ENCODE results near the gene WWTR1.
A peak's percentile ranks its signal among the peaks of the same experiment; 100 is the strongest.

WWTR1 gene

DNA sequence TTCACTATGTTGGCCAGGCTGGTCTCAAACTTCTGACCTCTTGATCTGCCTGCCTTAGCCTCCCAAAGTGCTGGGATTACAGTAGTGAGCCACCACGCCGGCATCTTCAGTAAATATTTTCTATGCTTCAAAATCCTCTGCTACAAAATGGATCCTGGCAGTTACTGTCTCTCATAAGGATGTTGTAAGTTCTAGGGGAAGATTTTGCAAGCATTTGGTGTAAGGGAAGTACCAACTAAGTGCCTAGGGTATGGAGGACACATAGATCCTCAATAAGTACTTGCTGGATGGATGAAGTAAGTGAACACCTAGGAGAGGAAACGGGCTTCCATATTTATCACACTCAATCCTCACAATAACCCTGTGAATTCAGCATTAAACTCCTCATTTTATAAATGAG lies 176.8 kb downstream of the WWTR1 start:
- no peak for TF ChIP-seq POLR2AphosphoS5 (IDR thresholded peaks at IDR 0.05; ENCODE audit: low read depth, low read length)
- TF ChIP-seq TAF1 (IDR thresholded peaks at IDR 0.05; ENCODE audit: borderline replicate concordance, low read depth, low read length) = no peak
- TF ChIP-seq POLR2A (IDR thresholded peaks at IDR 0.05; ENCODE audit: low read depth, low read length) = no peak
- FAIRE-seq (no peak), DNase-seq (ENCODE audit: insufficient read length) (no peak)

DNA sequence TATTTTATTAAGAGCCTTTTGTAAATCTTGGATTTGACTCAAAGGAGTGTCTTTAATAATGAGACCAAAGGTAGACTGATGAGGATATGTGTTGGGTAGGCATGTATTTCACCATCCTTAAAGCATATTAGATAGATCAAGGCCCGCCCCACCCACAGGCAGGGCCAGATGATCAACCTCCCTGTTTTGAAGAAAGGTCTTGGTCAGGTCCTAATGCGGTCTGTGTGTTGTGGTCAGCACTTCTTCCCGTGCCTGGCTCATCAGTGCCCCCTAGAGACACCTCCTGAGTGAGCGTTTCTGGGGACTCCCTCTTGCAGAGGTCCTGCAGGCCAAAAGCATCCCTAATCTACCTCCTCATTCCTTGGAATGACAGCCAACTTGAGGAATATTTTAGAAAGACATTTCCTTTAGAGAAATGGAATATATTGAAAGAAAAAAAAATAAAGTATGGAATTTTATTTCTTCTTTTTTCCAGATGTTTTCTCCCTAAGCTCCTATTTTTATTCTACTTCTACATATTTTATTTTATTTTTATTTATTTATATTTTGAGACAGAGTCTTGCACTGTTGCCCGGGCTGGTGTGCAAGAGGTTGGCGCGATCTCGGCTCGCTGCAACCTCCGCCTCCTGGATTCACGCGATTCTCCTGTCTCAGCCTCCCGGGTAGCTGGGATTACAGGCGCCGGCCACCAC lies 177.4 kb downstream of the WWTR1 start:
- DNase-seq (ENCODE audit: insufficient read length) = peak; percentile 36
- TF ChIP-seq POLR2A (IDR thresholded peaks at IDR 0.05; ENCODE audit: low read depth, low read length) (no peak), POLR2AphosphoS5 (IDR thresholded peaks at IDR 0.05; ENCODE audit: low read depth, low read length) (no peak), TAF1 (IDR thresholded peaks at IDR 0.05; ENCODE audit: borderline replicate concordance, low read depth, low read length) (no peak)
- FAIRE-seq = peak; percentile 65

DNA sequence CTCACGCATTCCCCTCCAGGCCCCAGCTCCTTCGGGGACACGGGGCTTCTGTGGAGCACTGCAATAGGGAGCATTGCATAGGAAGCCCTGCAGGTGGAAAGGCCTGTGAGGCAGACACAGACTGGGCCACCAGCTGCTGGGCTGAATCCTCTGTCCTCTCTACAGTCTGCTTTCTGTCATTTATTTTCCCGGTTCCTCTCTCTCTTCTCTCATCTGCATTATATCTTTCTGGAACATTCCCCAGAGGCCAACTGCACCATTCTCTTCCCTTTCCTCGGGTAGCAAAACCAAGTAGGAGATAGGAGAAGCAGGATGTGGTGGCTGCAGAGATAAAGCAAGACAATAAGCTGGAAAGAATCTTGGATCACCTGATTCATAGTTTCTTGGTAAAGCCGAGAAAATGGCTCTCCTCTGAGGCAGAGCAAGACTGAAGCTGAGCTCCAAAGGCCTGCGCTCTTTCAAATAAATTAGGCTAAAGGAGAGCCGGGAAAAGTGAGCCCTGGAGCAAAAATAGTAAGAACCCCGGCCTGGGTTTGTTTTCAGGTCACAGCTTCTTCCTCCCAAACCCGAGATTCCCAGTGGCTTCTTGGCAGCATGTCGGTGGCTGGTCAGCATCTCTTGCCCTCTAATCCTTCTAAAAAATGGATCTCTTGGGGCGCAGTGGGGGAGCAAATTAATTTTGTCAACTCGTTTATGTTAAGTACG lies 178.1 kb downstream of the WWTR1 start:
- FAIRE-seq (no peak), DNase-seq (ENCODE audit: insufficient read length) (no peak)
- TF ChIP-seq TAF1 (IDR thresholded peaks at IDR 0.05; ENCODE audit: borderline replicate concordance, low read depth, low read length) (no peak), POLR2AphosphoS5 (IDR thresholded peaks at IDR 0.05; ENCODE audit: low read depth, low read length) (no peak), POLR2A (IDR thresholded peaks at IDR 0.05; ENCODE audit: low read depth, low read length) (no peak)

DNA sequence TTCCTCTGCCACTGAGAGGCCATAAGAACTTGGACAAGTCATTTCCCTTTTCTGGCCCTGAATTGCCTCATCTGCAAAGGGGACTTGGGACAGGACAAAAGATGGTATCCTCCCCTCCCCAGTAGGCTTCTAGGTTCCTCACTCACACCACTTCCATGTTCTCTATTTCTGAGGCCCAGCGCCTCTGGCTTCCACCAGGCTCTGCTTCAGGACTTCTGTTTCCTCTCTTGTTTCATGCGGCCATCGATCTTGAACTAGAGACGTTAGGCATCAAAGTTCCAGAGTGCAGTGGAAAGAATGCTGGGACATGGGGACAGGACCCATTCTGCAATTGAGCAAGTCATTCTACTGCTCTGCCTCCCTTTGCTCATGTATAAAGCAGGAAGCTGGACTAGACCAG lies 181.6 kb downstream of the WWTR1 start:
- no peak for DNase-seq (ENCODE audit: insufficient read length)
- no peak for FAIRE-seq

DNA sequence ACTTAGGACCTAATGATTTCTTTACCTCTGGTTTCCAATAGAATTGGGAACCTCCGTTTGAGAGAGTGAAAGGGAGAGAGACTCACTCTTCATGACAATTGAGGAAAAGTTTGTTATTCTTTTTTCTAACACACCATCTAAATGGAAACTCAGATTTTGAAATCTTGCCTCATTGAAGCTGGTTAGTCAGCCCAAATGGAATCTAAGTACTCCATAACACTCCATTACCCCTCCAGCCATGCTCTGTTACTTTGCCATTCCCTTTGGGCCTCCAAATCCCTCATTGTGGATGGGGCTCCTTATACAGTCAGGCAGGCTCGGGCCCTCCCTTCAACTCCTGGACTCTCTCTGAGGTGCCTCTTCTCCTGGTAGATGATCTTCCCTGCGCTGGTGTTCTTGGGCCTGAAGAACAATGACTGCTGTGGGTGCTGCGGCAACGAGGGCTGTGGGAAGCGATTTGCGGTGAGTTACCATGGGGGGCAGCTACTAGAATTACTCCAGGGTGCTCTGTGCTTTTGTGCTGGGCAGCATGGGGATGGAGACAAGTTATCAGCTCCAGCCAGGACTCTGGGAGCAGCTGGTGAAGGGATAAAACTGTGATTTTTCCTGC lies 182.3 kb downstream of the WWTR1 start:
- DNase-seq (ENCODE audit: insufficient read length) (no peak), FAIRE-seq (no peak)
- no peak for TF ChIP-seq TAF1 (IDR thresholded peaks at IDR 0.05; ENCODE audit: borderline replicate concordance, low read depth, low read length)

More for the DNA sequence above, 181.6 kb downstream of the WWTR1 start:
- TF ChIP-seq TAF1 (IDR thresholded peaks at IDR 0.05; ENCODE audit: borderline replicate concordance, low read depth, low read length) (no peak), POLR2A (IDR thresholded peaks at IDR 0.05; ENCODE audit: low read depth, low read length) (no peak), POLR2AphosphoS5 (IDR thresholded peaks at IDR 0.05; ENCODE audit: low read depth, low read length) (no peak)

DNA sequence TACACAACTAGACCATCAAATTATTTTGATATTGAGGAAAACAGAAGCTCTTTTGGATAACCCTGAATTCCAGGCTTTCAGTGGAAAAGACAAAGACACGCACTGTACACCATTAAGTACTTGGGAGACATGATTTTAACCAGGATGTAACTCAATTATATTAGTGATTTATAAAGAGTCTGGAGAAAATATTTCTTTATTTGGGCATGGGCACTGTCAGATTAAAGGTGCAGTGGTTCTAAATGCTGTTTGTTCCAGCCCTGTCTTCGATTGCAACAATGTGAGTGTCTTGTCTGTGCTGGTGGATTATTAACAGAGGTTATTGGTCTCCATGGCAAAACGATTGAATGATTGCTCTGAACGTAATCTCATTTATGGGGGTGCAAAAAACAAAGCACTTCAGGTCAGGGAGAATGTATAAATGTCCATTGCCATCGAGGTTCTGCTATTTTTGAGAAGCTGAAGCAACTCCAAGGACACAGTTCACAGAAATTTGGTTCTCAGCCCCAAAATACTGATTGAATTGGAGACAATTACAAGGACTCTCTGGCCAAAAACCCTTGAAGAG lies 183.5 kb downstream of the WWTR1 start, which contains the start of gene TM4SF4:
Gene TM4SF4, plus strand, starts transcription at position 448 of the 568 bp plus-strand sequence. CDS start 181 bp downstream, outside the sequence.
- DNase-seq (ENCODE audit: insufficient read length) = no peak
- FAIRE-seq = no peak
- TF ChIP-seq POLR2AphosphoS5 (IDR thresholded peaks at IDR 0.05; ENCODE audit: low read depth, low read length) (no peak), POLR2A (IDR thresholded peaks at IDR 0.05; ENCODE audit: low read depth, low read length) (no peak), TAF1 (IDR thresholded peaks at IDR 0.05; ENCODE audit: borderline replicate concordance, low read depth, low read length) (no peak)

DNA sequence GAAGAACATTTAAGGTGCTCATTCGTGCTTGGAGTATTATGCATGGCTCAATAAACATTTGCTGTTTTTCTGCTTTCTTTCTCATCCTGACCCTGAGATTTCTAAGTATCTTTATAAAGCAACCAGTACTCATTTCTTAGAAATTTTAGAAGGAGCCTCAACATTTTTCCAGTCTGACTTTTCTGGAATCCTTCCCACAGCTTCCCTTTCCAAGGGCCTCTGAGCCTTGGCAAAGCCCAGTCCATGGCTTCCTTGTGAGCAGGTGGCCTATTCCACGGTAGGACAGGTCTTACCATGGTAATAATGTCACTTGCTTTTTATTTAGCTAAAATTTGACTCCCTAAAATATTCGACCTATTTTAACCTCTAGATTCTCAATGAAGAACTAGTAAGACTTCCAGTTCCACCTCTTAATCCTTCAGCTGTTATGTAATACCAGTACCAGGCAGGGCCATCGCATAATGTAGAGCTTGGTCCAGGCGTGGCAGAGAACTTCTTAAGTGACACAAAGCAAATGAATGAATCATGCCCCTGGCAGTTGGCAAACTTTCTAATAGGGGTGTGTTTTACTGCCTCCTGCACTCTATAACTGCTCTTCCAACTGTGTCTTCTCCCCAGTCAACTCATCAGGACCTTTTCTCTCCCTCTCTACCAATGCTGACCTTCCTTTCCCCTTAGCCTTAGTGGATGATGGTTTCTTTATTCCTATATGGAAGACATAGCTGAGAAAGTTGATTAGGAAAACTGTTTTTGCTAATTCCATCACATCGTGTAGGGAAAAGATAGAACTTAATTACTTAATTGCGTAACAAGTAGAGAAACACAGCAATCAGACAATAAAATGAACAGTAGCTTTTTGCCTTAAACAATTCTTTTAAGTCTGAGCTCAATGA lies 184.2 kb downstream of the WWTR1 start:
- TF ChIP-seq POLR2AphosphoS5 (IDR thresholded peaks at IDR 0.05; ENCODE audit: low read depth, low read length) (no peak), TAF1 (IDR thresholded peaks at IDR 0.05; ENCODE audit: borderline replicate concordance, low read depth, low read length) (no peak), POLR2A (IDR thresholded peaks at IDR 0.05; ENCODE audit: low read depth, low read length) (no peak)
- FAIRE-seq (no peak), DNase-seq (ENCODE audit: insufficient read length) (no peak)

DNA sequence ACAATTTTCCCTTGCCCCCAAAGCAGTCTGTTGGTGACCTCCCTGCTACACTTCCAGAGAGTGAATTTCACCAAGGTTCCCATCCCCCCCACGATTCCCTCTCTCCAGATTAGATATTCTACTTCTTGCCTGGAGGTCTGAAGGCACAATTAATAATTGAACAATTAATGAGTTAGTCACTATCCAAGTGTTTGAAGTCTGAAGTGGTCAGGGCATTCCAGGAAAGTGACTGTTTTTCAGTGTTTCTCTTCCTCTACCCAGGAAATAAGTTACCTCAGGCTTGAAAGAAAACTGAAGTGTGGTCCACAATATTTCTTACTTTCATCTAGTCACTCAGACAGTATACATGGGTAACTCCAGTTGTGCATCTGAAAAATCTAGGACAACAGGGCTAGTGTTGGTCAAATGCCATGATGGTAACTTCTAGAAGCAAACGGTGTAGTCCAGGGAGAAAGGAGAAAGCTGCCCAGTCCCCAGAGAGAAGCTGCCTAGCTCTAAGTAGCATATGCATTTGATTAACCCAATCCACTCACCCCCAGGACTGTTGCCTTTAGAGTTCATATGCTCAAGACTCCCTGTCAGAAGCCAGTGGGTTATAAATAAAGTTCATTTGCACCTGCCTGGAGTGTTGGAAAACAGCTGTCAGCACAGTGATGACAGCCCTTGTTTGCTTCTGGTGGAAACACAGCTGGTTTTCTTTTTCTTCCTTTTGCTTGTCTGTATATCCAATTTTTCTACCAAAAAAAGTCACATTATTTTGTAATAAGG lies 185.6 kb downstream of the WWTR1 start:
- no peak for TF ChIP-seq POLR2AphosphoS5 (IDR thresholded peaks at IDR 0.05; ENCODE audit: low read depth, low read length)
- no peak for TF ChIP-seq TAF1 (IDR thresholded peaks at IDR 0.05; ENCODE audit: borderline replicate concordance, low read depth, low read length)
- no peak for TF ChIP-seq POLR2A (IDR thresholded peaks at IDR 0.05; ENCODE audit: low read depth, low read length)
- FAIRE-seq = no peak
- DNase-seq (ENCODE audit: insufficient read length) = no peak

DNA sequence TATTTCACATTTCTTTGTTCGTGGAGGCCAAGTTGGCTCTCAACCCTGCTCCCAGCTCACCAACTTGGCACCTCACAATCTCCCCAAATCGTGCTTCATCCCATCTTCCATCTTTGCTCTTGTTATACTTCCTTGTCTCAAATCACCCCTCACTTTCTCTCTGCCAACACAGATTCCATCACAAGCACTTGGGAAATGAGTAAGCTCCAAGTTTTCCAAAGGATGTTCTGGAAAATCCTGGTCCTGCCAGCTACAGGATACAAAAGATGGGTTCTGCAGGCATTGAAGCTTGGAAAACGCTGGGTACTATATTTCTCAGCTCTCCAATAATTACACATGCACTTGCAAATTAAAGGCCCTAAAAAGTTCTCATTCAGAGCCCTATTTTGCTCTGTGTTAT lies 187.4 kb downstream of the WWTR1 start:
- no peak for FAIRE-seq
- DNase-seq (ENCODE audit: insufficient read length) = no peak
- TF ChIP-seq TAF1 (IDR thresholded peaks at IDR 0.05; ENCODE audit: borderline replicate concordance, low read depth, low read length) (no peak), POLR2A (IDR thresholded peaks at IDR 0.05; ENCODE audit: low read depth, low read length) (no peak), POLR2AphosphoS5 (IDR thresholded peaks at IDR 0.05; ENCODE audit: low read depth, low read length) (no peak)

DNA sequence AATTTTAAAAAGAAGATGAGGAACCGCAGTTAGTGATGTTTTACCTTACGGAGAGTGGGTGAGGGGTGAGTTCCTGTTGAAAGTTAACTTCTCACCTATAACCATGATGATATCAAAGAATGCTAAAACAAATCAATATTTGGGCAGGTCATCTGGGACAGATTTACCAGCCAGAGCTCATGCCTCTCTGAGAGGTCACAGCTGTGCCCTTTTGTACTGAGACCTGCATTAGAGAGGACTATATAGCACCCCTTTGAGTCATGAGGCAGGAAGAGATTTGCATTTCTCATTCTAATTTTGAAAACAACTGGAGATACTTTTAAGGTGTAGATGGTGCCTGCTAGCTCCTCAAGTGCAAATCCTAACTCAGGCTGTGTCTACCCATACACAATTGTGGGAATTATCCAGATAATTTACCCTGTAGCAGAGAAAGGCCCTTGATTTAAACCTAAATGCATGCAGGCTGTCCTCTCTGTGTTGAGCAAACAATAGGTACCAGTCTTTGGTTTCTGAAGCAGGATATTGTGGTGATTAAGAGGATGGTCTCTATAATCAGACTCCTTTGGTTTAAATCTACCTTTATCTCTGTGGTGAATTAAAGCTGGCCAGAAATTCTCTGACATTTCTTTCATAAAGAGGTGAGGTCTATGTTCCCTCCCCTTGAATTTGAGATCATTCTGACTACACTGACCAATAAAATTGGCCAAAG lies 189.2 kb downstream of the WWTR1 start:
- FAIRE-seq (peak; percentile 57), DNase-seq (ENCODE audit: insufficient read length) (no peak)
- TF ChIP-seq TAF1 (IDR thresholded peaks at IDR 0.05; ENCODE audit: borderline replicate concordance, low read depth, low read length) (no peak), POLR2AphosphoS5 (IDR thresholded peaks at IDR 0.05; ENCODE audit: low read depth, low read length) (no peak), POLR2A (IDR thresholded peaks at IDR 0.05; ENCODE audit: low read depth, low read length) (no peak)

All from GM12892 (cell line).